PFSK-1 (cell line): ENCODE results near the gene TFG.

Experiments used
- FOXP2 ChIP-seq: optimal IDR thresholded peaks from 2 replicates; pipeline ENCODE3; 2011; ENCODE audit warnings: borderline replicate concordance, control low read depth, inconsistent platforms; ENCODE audit not compliant: insufficient read depth; ENCODE audit errors: extremely low read length, extremely low read depth
- POLR2AphosphoS5 ChIP-seq: IDR thresholded peaks from 2 replicates; pipeline ENCODE4 v1.6.1; 2012; ENCODE audit warnings: low read depth, mild to moderate bottlenecking, control low read depth, low read length, moderate library complexity
- REST ChIP-seq, 2 experiments: IDR thresholded peaks; 2 replicates each; pipeline versions ENCODE4 v1.6.1 to v1.8.0; 2011 to 2012; ENCODE audit warnings: low read depth in 2 of 2, low read length in 2 of 2, control low read depth in 1 of 2, inconsistent platforms in 1 of 2, mild to moderate bottlenecking in 1 of 2, moderate library complexity in 1 of 2; ENCODE audit not compliant: insufficient read depth in 1 of 2
- SIN3A ChIP-seq: IDR thresholded peaks from 2 replicates; pipeline ENCODE4 v1.6.1; 2012; ENCODE audit warnings: mild to moderate bottlenecking, low read length, moderate library complexity, borderline replicate concordance; ENCODE audit not compliant: insufficient read depth
- TAF1 ChIP-seq: IDR thresholded peaks from 2 replicates; pipeline ENCODE4 v1.6.1; 2012; ENCODE audit warnings: low read length, control low read depth, borderline replicate concordance; ENCODE audit not compliant: insufficient read depth

Gene TFG

GRCh38 chr3:100781301-100781700, 72.0 kb downstream of the TFG start:
- TF ChIP-seq POLR2AphosphoS5 (no peak), REST (IDR thresholded peaks at IDR 0.05; ENCODE audit: insufficient read depth in 1 of 2, low read depth in 2 of 2, low read length in 2 of 2) (no peak), SIN3A (no peak), FOXP2 (no peak), TAF1 (no peak)

- TF ChIP-seq POLR2AphosphoS5: no peak
- TF ChIP-seq REST (IDR thresholded peaks at IDR 0.05; ENCODE audit: insufficient read depth in 1 of 2, low read depth in 2 of 2, low read length in 2 of 2): no peak
- no peak for TF ChIP-seq FOXP2
- no peak for TF ChIP-seq TAF1
- no peak for TF ChIP-seq SIN3A
These were observed 73.1 kb downstream of the TFG start for GRCh38 chr3:100782348-100782747.

DNA sequence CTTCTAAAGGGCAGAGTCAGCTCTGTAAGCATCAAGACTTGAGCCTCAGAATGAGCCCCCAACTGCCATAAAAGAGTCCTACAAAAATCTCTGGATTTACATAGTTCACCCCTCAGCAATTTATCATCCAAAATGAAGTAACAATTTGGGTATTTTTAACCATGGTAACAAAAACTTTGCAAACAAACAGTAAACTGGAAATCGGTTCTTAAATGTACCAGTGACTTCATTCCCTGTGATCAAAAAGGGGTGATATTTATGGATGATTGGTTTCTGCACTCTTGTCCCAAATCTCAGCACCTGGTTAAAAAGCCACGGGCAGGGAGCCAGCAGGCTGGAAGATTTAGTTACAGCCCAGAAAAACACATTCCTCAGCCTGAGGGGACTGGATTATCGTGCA, 73.6 kb downstream of the TFG start:
- no peak for TF ChIP-seq SIN3A
- TF ChIP-seq TAF1: no peak
- TF ChIP-seq POLR2AphosphoS5: no peak
- TF ChIP-seq REST (IDR thresholded peaks at IDR 0.05; ENCODE audit: insufficient read depth in 1 of 2, low read depth in 2 of 2, low read length in 2 of 2): no peak
- no peak for TF ChIP-seq FOXP2

DNA sequence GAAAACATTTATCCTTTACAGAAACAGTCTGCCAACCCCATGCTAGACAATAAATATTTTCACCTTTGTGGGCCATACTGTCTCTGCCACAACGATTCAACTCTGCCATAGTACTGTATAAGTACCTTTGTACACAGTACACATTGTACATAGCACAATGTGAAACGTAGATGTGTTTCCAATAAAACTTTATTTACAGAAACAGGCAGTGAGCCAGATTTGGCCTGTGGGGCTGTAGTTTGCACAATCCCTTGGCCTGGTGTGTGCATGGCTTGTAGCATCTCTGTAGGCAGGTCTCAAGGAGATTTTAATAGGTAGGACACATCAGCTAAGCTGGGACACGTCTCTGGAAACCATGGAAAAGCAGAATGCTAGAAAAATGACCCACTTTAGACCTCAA, 74.3 kb downstream of the TFG start:
- TF ChIP-seq FOXP2 (no peak), TAF1 (no peak), POLR2AphosphoS5 (no peak), REST (IDR thresholded peaks at IDR 0.05; ENCODE audit: insufficient read depth in 1 of 2, low read depth in 2 of 2, low read length in 2 of 2) (no peak), SIN3A (no peak)

- TF ChIP-seq FOXP2: no peak
- TF ChIP-seq SIN3A: no peak
- TF ChIP-seq TAF1: no peak
- no peak for TF ChIP-seq REST (IDR thresholded peaks at IDR 0.05; ENCODE audit: insufficient read depth in 1 of 2, low read depth in 2 of 2, low read length in 2 of 2)
- no peak for TF ChIP-seq POLR2AphosphoS5
These were observed 80.3 kb downstream of the TFG start for GRCh38 chr3:100789579-100789978.
